SK-N-SH (cell line): ENCODE data around the gene C5orf63. TPM values are rescaled to one million over a fixed set of nuclear protein-coding genes. Genes with fewer than 3 reads are reported as not detected.

Experiments used
- CTCF ChIA-PET: fragments of 300-600, 350-600 bp; formaldehyde crosslinking; extraction: SDS; loops from one replicate; lab custom pipeline; 2021; lab: Yijun Ruan, JAX
- POLR2A ChIA-PET: fragments of 350-600 bp; sonication (Branson Sonifier 250); formaldehyde crosslinking; extraction: SDS; loops from one replicate; lab custom pipeline; 2020; ENCODE audit warnings: antibody characterized with exemption, inconsistent platforms; lab: Yijun Ruan, JAX
- DNase-seq: peaks from one replicate; pipeline ENCODE4 v3.0.0; 2012
- H2AFZ ChIP-seq: fragments of 200-600 bp; sonication (generic); 2 replicates; pipeline ENCODE4 v1.8.1; 2016; ENCODE audit warnings: antibody characterized with exemption, mild to moderate bottlenecking, low read depth
- H3F3A ChIP-seq: fragments of 200-600 bp; sonication (generic); replicated peaks from 2 replicates; pipeline ENCODE3; 2016; ENCODE audit warnings: antibody characterized with exemption, mild to moderate bottlenecking; ENCODE audit not compliant: insufficient read depth
- H3K27ac ChIP-seq, 2 experiments: fragments of 200-500 bp in 1 of 2; fragments of 200-600 bp in 1 of 2; sonication (Bioruptor generic) in 1 of 2; sonication (generic), shearing (Covaris generic) in 1 of 2; 2 replicates each; pipeline versions ENCODE4 v1.5.1 to v1.6.1; 2014 to 2016; ENCODE audit warnings: low read depth in 2 of 2, inconsistent platforms in 1 of 2, low read length in 1 of 2, mild to moderate bottlenecking in 1 of 2, mixed read lengths in 1 of 2
- H3K27me3 ChIP-seq: fragments of 200-600 bp; sonication (generic), shearing (Covaris generic); 2 replicates; pipeline ENCODE4 v1.6.1; 2016; ENCODE audit warnings: mixed run types; ENCODE audit not compliant: insufficient read depth
- H3K36me3 ChIP-seq, 2 experiments: fragments of 200-500 bp in 1 of 2; fragments of 200-600 bp in 1 of 2; sonication (Bioruptor generic) in 1 of 2; sonication (generic) in 1 of 2; replicated peaks in 1 of 2; 2 replicates each; pipeline versions ENCODE3 to v1.5.1; 2014 to 2016; ENCODE audit warnings: low read length in 1 of 2, mild to moderate bottlenecking in 1 of 2; ENCODE audit not compliant: insufficient read depth in 2 of 2, control insufficient read depth in 1 of 2
- H3K4me1 ChIP-seq, 2 experiments: fragments of 200-500 bp in 1 of 2; fragments of 200-600 bp in 1 of 2; sonication (Bioruptor generic) in 1 of 2; sonication (generic), shearing (Covaris generic) in 1 of 2; 2 replicates each; pipeline versions ENCODE4 v1.5.1 to v1.6.1; 2014 to 2016; ENCODE audit warnings: low read depth in 1 of 2, low read length in 1 of 2, mixed run types in 1 of 2; ENCODE audit not compliant: insufficient read depth in 2 of 2, control insufficient read depth in 1 of 2
- H3K4me2 ChIP-seq: fragments of 200-600 bp; sonication (generic), shearing (Covaris generic); 2 replicates; pipeline ENCODE4 v1.6.1; 2017; ENCODE audit warnings: mixed run types
- H3K4me3 ChIP-seq, 2 experiments: fragments of 200-500 bp in 1 of 2; fragments of 200-600 bp in 1 of 2; sonication (Bioruptor generic) in 1 of 2; sonication (generic), shearing (Covaris generic) in 1 of 2; 2 replicates each; pipeline versions ENCODE4 v1.5.1 to v1.8.1; 2014 to 2016; ENCODE audit warnings: low read depth in 2 of 2, inconsistent platforms in 1 of 2, low read length in 1 of 2, mild to moderate bottlenecking in 1 of 2, mixed read lengths in 1 of 2, moderate library complexity in 1 of 2
- H3K79me2 ChIP-seq: fragments of 200-600 bp; sonication (generic); 2 replicates; pipeline ENCODE4 v1.8.1; 2017; ENCODE audit warnings: mild to moderate bottlenecking; ENCODE audit not compliant: insufficient read depth
- H3K9ac ChIP-seq: fragments of 200-600 bp; sonication (generic); 2 replicates; pipeline ENCODE4 v1.6.1; 2017; ENCODE audit warnings: mixed run types
- H3K9me2 ChIP-seq: fragments of 200-600 bp; sonication (generic); 2 replicates; pipeline ENCODE4 v1.6.1; 2017; ENCODE audit warnings: mixed run types
- H3K9me3 ChIP-seq: fragments of 200-600 bp; sonication (generic); 2 replicates; pipeline ENCODE4 v1.6.1; 2017; ENCODE audit warnings: mixed run types, mild to moderate bottlenecking, moderate library complexity
- H4K20me1 ChIP-seq: fragments of 200-600 bp; sonication (generic); 2 replicates; pipeline ENCODE4 v1.6.1; 2017; ENCODE audit warnings: mild to moderate bottlenecking, mixed run types; ENCODE audit not compliant: insufficient read depth
- EP300 ChIP-seq, 2 experiments: IDR thresholded peaks; 2 replicates each; pipeline versions ENCODE4 v1.4.0 to v1.6.1; 2012; ENCODE audit warnings: borderline replicate concordance in 1 of 2, low read depth in 1 of 2, low read length in 1 of 2
- FOSL2 ChIP-seq: IDR thresholded peaks from 2 replicates; pipeline ENCODE4 v1.4.0; 2012; ENCODE audit warnings: low read depth, mild to moderate bottlenecking, moderate library complexity, borderline replicate concordance
- FOXJ3 ChIP-seq: sonication (generic); formaldehyde crosslinking; IDR thresholded peaks from 2 replicates; pipeline ENCODE4 v1.5.1; 2020; ENCODE audit warnings: mild to moderate bottlenecking, missing genetic modification reagents
- FOXM1 ChIP-seq: IDR thresholded peaks from 2 replicates; pipeline ENCODE4 v1.4.0; 2012; ENCODE audit warnings: low read depth, mild to moderate bottlenecking
- GABPA ChIP-seq: IDR thresholded peaks from 2 replicates; pipeline ENCODE4 v1.4.0; 2012; ENCODE audit warnings: low read depth, mild to moderate bottlenecking
- GATA2 ChIP-seq: sonication (generic); formaldehyde crosslinking; IDR thresholded peaks from 2 replicates; pipeline ENCODE4 v1.5.0; 2020; ENCODE audit warnings: mild to moderate bottlenecking, missing genetic modification reagents
- JUND ChIP-seq: IDR thresholded peaks from 2 replicates; pipeline ENCODE4 v1.4.0; 2012
- NFIC ChIP-seq: IDR thresholded peaks from 2 replicates; pipeline ENCODE4 v1.4.0; 2012; ENCODE audit warnings: borderline replicate concordance
- NRF1 ChIP-seq: IDR thresholded peaks from 2 replicates; pipeline ENCODE4 v1.6.1; 2012; ENCODE audit warnings: low read depth, mild to moderate bottlenecking, low read length
- POLR2AphosphoS5 ChIP-seq: IDR thresholded peaks from 2 replicates; pipeline ENCODE4 v1.6.1; 2012; ENCODE audit warnings: low read depth, low read length
- SIN3A ChIP-seq: IDR thresholded peaks from 2 replicates; pipeline ENCODE4 v1.6.1; 2012; ENCODE audit warnings: low read depth, mild to moderate bottlenecking, low read length, moderate library complexity, borderline replicate concordance
- YY1 ChIP-seq: IDR thresholded peaks from 2 replicates; pipeline ENCODE4 v1.4.0; 2012; ENCODE audit warnings: low read depth, mild to moderate bottlenecking
- WGBS: methylation state at CpG from one replicate; pipeline ENCODE4 v1.1.6; 2017; ENCODE audit warnings: low lambda C conversion rate; 5-methylcytosine and 5-hydroxymethylcytosine counted together
- polyA plus RNA-seq, 3 experiments: library from polyadenylated mRNA; depleted of rRNA; stranded (reverse); fragments of >200 nt; gene quantifications; 2 replicates each; pipeline ENCODE4 v1.2.3, GENCODE V29; 2012
- TF ChIP-seq, protein P1 (sequence below): fragments of 150-350 bp; IDR thresholded peaks from 2 replicates; pipeline ENCODE4 v1.6.1; 2016; ENCODE audit warnings: mild to moderate bottlenecking, low read depth, low read length
- TF ChIP-seq, protein P2 (sequence below): fragments of 200-600 bp; sonication (generic); IDR thresholded peaks from 2 replicates; pipeline ENCODE4 v1.6.1; 2017; ENCODE audit warnings: antibody characterized with exemption, mild to moderate bottlenecking, moderate library complexity
- TF ChIP-seq, protein P3 (sequence below): IDR thresholded peaks from 2 replicates; pipeline ENCODE4; 2012
- TF ChIP-seq, protein P4 (sequence below): IDR thresholded peaks from 2 replicates; pipeline ENCODE4 v1.6.1; 2012; ENCODE audit warnings: mild to moderate bottlenecking, low read depth, low read length, moderate library complexity
- TF ChIP-seq, protein P5 (sequence below): IDR thresholded peaks from 2 replicates; pipeline ENCODE4 v1.4.0; 2012; ENCODE audit warnings: low read depth, borderline replicate concordance

C5orf63 gene
- polyA plus RNA-seq, 1 of the 3 experiments (the other 2 are of a cell fraction): 3.6 TPM

- no peak for TF ChIP-seq JUND
Observed at GRCh38 chr5:127051591-127051990, 21.7 kb downstream of the C5orf63 start (continued).

- 93% methylated on average over 4 of the region's 4 CpGs for WGBS
- ChIA-PET CTCF (interaction anchor here (1.2 to 1.3 kb wide), 3 partner anchors 15 to 447 kb away, joined by 3 to 4 read pairs (median 4); no protein-coding TSS in a partner anchor), POLR2A (interaction anchor here (1.0 kb wide), 1 partner anchor 26 kb away, joined by 3 read pairs; the partner anchor contains the start of gene C5orf63)
Observed at GRCh38 chr5:127046343-127047072, 26.8 kb downstream of the C5orf63 start.

More at GRCh38 chr5:127046343-127047072, 26.8 kb downstream of the C5orf63 start:
- no peaks in the 10 kb centered on the region for H3K36me3 ChIP-seq
- no peaks in the 10 kb centered on the region for H4K20me1 ChIP-seq
- no peaks in the 10 kb centered on the region for H3K9me3 ChIP-seq
- no peak overlapping the region for H3K9ac ChIP-seq
- peaks cover 0 to 8% of the 10 kb centered on the region in 2 experiments; a peak in 2 of 4 replicates for H3K4me1 ChIP-seq
- H2AFZ ChIP-seq: no peak overlapping the region
- no peak overlapping the region for H3K27ac ChIP-seq
- DNase-seq: no peak
- peaks cover 6% of the 10 kb centered on the region for H3F3A ChIP-seq
- TF ChIP-seq, protein P1, sequence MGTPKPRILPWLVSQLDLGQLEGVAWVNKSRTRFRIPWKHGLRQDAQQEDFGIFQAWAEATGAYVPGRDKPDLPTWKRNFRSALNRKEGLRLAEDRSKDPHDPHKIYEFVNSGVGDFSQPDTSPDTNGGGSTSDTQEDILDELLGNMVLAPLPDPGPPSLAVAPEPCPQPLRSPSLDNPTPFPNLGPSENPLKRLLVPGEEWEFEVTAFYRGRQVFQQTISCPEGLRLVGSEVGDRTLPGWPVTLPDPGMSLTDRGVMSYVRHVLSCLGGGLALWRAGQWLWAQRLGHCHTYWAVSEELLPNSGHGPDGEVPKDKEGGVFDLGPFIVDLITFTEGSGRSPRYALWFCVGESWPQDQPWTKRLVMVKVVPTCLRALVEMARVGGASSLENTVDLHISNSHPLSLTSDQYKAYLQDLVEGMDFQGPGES: no peak
- TF ChIP-seq, protein P2, sequence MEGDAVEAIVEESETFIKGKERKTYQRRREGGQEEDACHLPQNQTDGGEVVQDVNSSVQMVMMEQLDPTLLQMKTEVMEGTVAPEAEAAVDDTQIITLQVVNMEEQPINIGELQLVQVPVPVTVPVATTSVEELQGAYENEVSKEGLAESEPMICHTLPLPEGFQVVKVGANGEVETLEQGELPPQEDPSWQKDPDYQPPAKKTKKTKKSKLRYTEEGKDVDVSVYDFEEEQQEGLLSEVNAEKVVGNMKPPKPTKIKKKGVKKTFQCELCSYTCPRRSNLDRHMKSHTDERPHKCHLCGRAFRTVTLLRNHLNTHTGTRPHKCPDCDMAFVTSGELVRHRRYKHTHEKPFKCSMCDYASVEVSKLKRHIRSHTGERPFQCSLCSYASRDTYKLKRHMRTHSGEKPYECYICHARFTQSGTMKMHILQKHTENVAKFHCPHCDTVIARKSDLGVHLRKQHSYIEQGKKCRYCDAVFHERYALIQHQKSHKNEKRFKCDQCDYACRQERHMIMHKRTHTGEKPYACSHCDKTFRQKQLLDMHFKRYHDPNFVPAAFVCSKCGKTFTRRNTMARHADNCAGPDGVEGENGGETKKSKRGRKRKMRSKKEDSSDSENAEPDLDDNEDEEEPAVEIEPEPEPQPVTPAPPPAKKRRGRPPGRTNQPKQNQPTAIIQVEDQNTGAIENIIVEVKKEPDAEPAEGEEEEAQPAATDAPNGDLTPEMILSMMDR: no peak
- TF ChIP-seq NRF1 (no peak), GABPA (no peak), YY1 (no peak), FOXM1 (no peak), NFIC (no peak), POLR2AphosphoS5 (no peak), FOXJ3 (CRISPR knock-in tag) (no peak), GATA2 (CRISPR knock-in tag) (no peak), FOSL2 (no peak), SIN3A (no peak), JUND (no peak), EP300 (IDR thresholded peaks at IDR 0.05; ENCODE audit: borderline replicate concordance in 1 of 2, low read depth in 1 of 2, low read length in 1 of 2) (no peak)
- TF ChIP-seq, protein P3, sequence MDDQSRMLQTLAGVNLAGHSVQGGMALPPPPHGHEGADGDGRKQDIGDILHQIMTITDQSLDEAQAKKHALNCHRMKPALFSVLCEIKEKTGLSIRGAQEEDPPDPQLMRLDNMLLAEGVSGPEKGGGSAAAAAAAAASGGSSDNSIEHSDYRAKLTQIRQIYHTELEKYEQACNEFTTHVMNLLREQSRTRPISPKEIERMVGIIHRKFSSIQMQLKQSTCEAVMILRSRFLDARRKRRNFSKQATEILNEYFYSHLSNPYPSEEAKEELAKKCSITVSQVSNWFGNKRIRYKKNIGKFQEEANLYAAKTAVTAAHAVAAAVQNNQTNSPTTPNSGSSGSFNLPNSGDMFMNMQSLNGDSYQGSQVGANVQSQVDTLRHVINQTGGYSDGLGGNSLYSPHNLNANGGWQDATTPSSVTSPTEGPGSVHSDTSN: no peak
- TF ChIP-seq, protein P4, sequence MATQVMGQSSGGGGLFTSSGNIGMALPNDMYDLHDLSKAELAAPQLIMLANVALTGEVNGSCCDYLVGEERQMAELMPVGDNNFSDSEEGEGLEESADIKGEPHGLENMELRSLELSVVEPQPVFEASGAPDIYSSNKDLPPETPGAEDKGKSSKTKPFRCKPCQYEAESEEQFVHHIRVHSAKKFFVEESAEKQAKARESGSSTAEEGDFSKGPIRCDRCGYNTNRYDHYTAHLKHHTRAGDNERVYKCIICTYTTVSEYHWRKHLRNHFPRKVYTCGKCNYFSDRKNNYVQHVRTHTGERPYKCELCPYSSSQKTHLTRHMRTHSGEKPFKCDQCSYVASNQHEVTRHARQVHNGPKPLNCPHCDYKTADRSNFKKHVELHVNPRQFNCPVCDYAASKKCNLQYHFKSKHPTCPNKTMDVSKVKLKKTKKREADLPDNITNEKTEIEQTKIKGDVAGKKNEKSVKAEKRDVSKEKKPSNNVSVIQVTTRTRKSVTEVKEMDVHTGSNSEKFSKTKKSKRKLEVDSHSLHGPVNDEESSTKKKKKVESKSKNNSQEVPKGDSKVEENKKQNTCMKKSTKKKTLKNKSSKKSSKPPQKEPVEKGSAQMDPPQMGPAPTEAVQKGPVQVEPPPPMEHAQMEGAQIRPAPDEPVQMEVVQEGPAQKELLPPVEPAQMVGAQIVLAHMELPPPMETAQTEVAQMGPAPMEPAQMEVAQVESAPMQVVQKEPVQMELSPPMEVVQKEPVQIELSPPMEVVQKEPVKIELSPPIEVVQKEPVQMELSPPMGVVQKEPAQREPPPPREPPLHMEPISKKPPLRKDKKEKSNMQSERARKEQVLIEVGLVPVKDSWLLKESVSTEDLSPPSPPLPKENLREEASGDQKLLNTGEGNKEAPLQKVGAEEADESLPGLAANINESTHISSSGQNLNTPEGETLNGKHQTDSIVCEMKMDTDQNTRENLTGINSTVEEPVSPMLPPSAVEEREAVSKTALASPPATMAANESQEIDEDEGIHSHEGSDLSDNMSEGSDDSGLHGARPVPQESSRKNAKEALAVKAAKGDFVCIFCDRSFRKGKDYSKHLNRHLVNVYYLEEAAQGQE: no peak
- TF ChIP-seq, protein P5, sequence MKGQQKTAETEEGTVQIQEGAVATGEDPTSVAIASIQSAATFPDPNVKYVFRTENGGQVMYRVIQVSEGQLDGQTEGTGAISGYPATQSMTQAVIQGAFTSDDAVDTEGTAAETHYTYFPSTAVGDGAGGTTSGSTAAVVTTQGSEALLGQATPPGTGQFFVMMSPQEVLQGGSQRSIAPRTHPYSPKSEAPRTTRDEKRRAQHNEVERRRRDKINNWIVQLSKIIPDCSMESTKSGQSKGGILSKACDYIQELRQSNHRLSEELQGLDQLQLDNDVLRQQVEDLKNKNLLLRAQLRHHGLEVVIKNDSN: no peak
- H3K9me2 ChIP-seq: no peaks in the 10 kb centered on the region
- no peak overlapping the region for H3K4me3 ChIP-seq
- H3K27me3 ChIP-seq: no peaks in the 10 kb centered on the region
- H3K4me2 ChIP-seq: no peak overlapping the region
- no peaks in the 10 kb centered on the region for H3K79me2 ChIP-seq
